Measurements from ENCODE around the gene KAZALD1.
A peak's percentile ranks its signal among the peaks of the same experiment; 100 is the strongest.

The KAZALD1 gene

GRCh38 chr10:101047961-101048892 is 13.6 kb upstream of the KAZALD1 start:
- no peak for DNase-seq (ENCODE audit: low read depth)

DNA sequence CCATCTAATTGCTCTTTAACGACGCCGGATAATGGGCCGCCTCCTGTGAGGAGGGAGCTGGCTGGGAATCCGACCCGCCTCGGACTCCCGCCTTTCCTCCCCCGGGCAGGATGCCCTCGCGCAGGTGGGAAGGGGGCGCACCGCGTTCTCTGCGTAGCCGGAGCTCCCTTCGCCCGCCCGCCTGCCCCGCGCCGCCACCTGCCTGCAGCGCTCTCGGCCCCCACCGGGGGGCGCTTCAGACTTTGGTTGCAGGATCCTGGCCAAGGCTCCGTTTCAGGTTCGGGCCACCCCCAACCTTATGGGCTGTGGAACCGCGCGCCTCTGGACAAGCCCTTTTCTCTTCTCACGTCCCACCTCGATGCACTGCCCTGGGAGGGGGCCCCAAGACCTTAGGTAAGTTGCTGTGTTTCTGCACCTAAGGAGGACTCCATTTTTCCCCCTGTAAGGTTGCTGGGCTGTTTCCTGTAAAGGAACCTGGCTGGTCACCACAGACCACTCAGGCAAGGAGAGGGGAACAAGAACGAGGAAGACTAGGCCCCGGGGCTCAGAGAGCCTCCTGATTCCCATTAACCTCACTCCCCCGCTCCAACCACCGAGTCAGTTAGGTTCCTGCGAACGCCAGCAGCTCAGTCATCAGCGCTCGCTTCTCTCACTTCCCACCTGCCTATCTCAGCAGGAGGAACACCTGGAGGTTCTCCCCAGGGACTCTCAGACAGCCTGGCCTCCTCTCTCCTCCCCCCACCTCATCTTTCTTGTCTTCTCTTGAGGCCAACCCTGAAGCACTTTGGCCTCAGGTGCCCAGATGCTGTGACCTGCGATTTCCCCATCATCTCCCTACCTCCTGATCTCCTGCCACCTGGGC is 11.3 kb upstream of the KAZALD1 start:
- peak; percentile 57 for DNase-seq (ENCODE audit: low read depth)

DNA sequence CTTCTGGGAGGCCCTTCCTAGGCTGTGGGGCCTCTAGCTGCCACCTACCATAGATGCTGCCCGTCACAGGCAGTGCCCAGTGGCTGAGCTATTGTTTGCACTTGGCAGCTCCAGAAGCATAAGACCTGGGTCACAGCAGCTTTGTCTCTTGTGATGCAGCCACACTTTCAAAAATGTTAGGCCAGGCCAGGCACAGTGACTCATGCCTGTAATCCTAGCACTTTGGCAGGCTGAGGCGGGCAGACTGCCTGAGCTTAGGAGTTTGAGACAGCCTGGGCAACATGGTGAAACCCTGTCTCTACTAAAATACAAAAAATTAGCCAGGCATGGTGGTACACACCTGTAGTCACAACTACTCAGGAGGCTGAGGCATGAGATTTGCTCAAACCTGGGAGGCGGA is 9.5 kb upstream of the KAZALD1 start:
- no peak for DNase-seq (ENCODE audit: low read depth)

- DNase-seq (ENCODE audit: low read depth) = no peak
Measured at GRCh38 chr10:101053516-101053915, 8.3 kb upstream of the KAZALD1 start.

DNA sequence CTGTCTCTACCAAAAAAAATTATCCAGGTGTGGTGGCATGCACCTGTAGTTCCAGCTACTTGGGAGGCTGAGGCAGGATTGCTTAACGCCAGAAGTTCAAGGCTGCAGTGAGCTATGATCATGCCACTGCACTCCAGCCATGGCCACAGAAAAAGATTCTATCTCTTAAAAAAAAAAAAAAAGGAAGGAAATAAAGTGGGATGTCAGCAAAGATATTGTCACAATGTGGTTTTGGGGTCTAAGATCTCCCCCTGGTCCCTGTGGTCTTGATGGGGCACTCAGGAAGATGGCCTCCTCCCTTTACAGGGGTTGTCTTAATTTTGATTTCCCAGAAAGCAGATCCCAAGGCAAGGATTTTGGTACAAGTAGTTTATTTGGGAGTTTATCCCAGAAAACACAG is 7.4 kb upstream of the KAZALD1 start:
- no peak for DNase-seq (ENCODE audit: low read depth)

DNA sequence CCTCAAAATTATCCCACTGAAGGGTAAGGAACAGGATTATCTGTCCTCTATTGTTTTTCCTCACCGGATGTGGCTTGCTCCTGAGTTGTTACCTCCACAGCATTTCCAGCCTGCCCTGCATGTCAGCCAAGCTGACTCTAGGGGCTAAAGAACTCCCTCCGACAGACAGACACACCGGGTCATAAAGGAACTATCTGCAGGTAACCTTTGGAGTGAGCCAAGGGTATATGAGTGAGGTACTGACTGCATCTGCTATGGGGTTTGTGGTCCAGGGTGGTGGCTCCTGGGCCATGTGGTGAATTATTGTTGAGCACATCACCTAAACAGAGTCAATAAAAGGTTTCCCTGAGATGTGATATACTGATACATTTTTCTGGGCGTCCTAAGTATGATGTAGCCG is 6.9 kb upstream of the KAZALD1 start:
- DNase-seq (ENCODE audit: low read depth) = no peak

DNA sequence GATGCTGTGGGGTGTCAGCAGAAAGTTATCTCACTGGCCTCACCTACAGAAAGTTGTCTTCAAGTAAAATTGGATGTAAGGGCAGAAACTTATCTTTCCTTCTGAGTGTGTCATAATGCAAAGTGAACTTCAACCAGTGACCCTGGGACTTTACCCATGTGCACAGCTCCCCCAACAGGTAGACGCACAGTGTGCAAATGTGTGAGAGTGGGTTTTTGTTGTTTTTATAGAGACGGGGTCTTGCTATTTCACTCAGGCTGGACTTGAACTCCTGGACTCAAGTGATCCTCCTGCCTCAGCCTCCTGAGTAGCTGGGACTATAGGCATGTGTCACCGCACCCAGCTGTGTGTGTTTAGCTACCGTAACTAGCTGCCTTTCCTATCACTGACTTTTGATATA is 6.4 kb upstream of the KAZALD1 start:
- no peak for DNase-seq (ENCODE audit: low read depth)

GRCh38 chr10:101056365-101057151 is 5.2 kb upstream of the KAZALD1 start:
- no peak for DNase-seq (ENCODE audit: low read depth)

DNA sequence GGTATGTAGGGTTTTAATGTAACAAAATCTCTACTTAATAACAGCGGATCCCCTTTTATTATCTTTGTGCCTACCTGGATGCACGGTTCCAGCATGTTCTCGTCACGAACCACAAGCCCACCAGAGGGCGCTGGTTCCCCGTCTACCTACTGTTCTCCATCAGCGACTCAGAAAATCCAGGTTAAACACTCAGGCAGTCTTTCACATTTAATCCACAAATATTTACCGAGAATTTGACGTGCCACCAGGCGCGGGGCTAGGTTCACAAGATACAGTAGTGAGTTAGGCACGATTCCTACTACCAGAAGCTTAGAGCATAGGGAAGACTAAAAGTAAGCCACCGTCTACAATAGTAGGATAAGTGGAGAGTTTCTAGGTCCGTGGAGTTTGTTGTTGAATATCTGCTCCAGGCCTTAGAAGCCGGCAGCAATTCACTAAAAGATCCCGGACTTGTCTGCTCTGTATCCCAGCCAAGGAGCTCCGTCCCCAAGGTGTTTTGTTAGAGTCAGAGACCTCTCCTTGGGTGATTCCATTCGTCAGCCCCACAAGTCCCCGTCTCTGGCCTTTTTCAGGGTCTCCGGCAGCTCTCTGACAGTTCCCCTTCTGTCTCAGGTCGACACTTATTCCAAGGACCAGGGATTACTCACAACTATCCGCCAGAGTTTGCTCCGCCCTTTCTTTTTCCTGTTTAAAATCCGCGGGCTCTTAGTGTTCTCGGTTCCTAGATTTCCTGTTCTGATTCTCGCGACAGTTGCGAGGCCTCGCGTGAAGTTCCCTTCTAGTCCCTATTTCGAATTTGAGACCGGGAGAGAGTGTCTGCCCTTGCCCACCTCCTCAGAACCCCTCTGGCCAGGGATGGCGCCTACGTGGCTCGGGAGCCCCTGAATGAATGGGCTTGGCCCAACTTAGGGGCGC is 1.5 kb upstream of the KAZALD1 start:
- peak; percentile 90 for DNase-seq (ENCODE audit: low read depth)

- DNase-seq (ENCODE audit: low read depth) = no peak
Measured at GRCh38 chr10:101060951-101061623, 702 bp upstream of the KAZALD1 start.

DNA sequence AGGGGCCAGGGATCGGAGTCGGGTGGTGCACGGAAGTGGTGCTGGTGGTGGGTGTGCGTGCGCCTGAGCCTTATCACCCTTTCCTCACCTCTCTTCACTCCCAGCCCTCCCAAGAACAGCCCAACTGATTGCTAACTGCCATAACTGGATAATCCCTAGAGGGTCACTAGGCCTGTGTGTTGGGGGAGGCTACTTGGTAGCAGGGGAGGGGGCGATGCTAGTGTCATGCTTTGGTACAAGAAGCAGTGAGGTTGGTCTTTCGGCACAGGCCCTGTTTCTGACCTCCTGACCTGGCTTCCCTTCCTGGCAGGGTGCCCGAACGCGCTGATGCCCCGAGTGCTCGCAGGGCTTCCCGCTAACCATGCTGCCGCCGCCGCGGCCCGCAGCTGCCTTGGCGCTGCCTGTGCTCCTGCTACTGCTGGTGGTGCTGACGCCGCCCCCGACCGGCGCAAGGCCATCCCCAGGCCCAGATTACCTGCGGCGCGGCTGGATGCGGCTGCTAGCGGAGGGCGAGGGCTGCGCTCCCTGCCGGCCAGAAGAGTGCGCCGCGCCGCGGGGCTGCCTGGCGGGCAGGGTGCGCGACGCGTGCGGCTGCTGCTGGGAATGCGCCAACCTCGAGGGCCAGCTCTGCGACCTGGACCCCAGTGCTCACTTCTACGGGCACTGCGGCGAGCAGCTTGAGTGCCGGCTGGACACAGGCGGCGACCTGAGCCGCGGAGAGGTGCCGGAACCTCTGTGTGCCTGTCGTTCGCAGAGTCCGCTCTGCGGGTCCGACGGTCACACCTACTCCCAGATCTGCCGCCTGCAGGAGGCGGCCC is 652 bp downstream of the KAZALD1 start:
- no peak for DNase-seq (ENCODE audit: low read depth)

DNA sequence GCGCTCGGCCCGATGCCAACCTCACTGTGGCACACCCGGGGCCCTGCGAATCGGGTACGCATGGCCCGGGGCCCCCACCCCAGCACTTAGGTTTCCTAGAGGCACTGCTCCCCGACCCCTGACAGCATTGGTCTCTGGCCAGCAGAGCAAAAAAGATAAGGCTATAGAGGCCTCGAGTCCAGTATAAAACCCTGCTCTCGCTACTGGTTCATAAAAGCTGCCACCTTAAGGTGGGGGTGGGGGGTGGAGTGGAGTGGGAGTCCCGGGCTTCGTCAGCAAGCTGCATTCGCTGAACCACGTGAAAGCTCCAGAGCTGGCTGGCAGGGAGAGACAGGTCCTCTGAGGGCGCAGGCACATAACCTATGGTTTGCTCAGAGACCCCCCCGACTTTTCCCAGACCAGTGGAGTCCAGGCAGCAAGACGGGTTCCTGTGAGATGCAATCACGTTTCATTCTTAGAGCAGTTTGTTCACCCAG is 1.3 kb downstream of the KAZALD1 start:
- DNase-seq (ENCODE audit: low read depth) = no peak

DNA sequence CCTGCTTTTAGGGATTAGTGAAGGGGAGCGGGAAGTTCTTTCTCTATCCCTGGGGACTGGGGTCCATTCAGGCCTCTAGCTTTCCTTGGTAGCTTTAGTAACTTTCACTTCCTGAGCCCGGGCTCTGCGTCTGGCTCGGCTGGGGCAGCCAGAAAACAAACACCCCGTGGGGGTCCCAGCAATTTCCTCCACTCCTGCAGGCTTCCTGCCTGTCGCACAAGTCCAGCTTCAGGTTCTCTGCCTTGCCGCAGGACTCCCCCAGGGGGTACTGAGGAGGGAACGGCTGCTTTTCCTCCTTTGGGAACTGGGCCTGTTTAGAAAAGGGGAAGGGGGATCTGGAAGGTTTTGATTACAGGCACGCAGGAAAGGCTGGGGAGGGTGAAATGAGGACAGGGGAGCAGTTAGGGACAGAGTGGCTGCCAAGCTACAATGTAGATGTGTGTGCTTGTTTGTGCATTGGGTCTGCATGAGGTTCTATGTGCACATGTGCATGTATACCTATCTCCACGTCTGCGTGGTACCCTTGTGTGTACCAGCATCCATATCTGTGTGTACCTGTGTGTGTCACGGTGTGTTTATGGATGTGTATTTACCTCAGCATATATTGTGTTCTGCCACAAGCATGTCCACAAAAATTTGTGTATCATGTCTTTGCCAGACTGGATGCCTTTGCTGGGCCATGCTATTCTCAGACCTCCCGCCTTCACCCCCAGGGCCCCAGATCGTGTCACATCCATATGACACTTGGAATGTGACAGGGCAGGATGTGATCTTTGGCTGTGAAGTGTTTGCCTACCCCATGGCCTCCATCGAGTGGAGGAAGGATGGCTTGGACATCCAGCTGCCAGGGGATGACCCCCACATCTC is 2.0 kb downstream of the KAZALD1 start:
- no peak for DNase-seq (ENCODE audit: low read depth)

DNA sequence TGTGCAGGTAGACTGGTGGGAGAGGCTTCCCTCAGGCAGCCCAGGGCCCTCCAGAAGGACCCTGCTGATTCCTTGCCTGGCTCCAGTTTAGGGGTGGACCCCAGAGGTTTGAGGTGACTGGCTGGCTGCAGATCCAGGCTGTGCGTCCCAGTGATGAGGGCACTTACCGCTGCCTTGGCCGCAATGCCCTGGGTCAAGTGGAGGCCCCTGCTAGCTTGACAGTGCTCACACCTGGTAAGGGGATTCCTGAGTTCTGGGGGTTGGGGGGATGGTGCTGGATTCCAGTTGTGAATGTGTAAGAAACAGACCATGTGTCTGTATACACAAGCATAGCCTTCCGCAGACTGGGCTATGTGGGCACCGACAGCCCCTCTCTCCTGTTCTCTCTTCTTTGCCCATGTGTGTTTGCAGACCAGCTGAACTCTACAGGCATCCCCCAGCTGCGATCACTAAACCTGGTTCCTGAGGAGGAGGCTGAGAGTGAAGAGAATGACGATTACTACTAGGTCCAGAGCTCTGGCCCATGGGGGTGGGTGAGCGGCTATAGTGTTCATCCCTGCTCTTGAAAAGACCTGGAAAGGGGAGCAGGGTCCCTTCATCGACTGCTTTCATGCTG is 2.7 kb downstream of the KAZALD1 start:
- DNase-seq (ENCODE audit: low read depth) = no peak

DNA sequence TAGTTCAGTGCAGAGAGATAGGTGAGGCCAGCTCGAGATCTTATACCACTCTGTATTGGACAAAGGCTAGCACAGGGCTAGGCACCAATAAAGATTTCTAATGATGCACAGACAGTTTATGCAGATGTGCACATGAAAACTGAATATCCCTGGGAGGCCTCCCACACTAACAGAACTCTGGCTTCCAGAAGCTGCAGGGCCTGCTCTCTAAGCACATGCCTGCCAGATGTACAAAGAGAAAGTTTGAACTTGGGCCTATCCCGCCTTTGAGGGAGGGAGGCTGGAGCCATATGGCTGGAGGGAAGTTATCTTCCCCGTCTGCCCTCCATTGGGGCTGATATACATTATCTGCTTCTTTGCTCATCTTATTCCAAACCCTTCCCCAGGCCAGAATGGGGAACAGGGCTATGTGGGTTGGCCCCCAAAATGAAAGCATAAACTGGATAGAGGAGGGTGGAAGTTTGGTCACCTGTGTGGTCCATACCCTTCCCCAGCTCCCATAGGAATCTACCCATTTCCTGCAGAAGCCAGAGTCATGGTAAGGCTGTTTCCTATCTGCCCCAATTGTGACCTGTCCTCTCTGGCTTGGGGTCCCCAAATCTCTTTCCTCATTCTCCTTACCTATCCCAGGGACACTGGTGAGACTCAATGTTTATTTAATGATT is 3.8 kb downstream of the KAZALD1 start:
- DNase-seq (ENCODE audit: low read depth) = no peak

- DNase-seq (ENCODE audit: low read depth) = no peak
Measured at GRCh38 chr10:101066146-101066895, 4.5 kb downstream of the KAZALD1 start.

- DNase-seq (ENCODE audit: low read depth) = no peak
Measured at GRCh38 chr10:101066896-101067355, 5.1 kb downstream of the KAZALD1 start.

All from stimulated activated CD8-positive, alpha-beta memory T cell treated with anti-CD3 and anti-CD28 coated beads, Interleukin-15, amount 100 ng/mL, for 1 hour (primary cell).